Activated CD4-positive, alpha-beta T cell treated with anti-CD3 and anti-CD28 coated beads, Interleukin-2, amount 10 ng/mL, durations not matched to agents 24 days and 14 days (primary cell): ENCODE measurements around the gene ZBTB7A. TPM values are rescaled to one million over a fixed set of nuclear protein-coding genes. Genes with fewer than 3 reads are reported as not detected.
"Not testable (repeated sequence)": the region's sequence is repeated elsewhere in the genome, so short reads cannot be mapped to it uniquely, and the experiment has no call there.

ENCODE experiments used
- DNase-seq: peaks from one replicate; pipeline ENCODE4 v3.0.0; 2022
- H3K27ac Mint-ChIP-seq: one replicate; pipeline ENCODE4 v1.8.0; 2022; ENCODE audit warnings: mild to moderate bottlenecking, mixed read lengths
- H3K27me3 Mint-ChIP-seq: one replicate; pipeline ENCODE4 v1.8.0; 2022; ENCODE audit warnings: mixed read lengths
- H3K36me3 Mint-ChIP-seq: one replicate; pipeline ENCODE4 v1.8.0; 2022; ENCODE audit warnings: low read depth, mild to moderate bottlenecking, mixed read lengths
- H3K4me1 Mint-ChIP-seq: one replicate; pipeline ENCODE4 v1.8.0; 2021; ENCODE audit warnings: mixed read lengths
- H3K4me3 Mint-ChIP-seq: one replicate; pipeline ENCODE4 v1.8.0; 2022; ENCODE audit warnings: mild to moderate bottlenecking, moderate library complexity, mixed read lengths
- H3K9me3 Mint-ChIP-seq: one replicate; pipeline ENCODE4 v1.8.0; 2021; ENCODE audit warnings: mixed read lengths
- intact Hi-C: fragments of 100-400 bp; cut with micrococcal nuclease; formaldehyde crosslinking; loops from one replicate; pipeline ENCODE4 v1.15.1; 2023
- total RNA-seq: library from RNA; stranded (reverse); gene quantifications from 2 replicates; pipeline ENCODE4 v1.2.3, GENCODE V29; 2022

Gene ZBTB7A
- total RNA-seq, 1 donor from 2014 or later, result 39.6 TPM

- intact Hi-C loops, result no loop called here
- no peaks in the 10 kb centered on the region for H3K9me3 Mint-ChIP-seq
- DNase-seq, result no peak
- no peaks in the 10 kb centered on the region for H3K27me3 Mint-ChIP-seq
- H3K4me3 Mint-ChIP-seq, result no peak overlapping the region
- H3K36me3 Mint-ChIP-seq, result peaks cover 10% of the 10 kb centered on the region
- peaks cover 17% of the 10 kb centered on the region for H3K4me1 Mint-ChIP-seq
- H3K27ac Mint-ChIP-seq, result no peak overlapping the region
Measured at GRCh38 chr19:4012092-4012974, 54.4 kb downstream of the ZBTB7A start.

DNA sequence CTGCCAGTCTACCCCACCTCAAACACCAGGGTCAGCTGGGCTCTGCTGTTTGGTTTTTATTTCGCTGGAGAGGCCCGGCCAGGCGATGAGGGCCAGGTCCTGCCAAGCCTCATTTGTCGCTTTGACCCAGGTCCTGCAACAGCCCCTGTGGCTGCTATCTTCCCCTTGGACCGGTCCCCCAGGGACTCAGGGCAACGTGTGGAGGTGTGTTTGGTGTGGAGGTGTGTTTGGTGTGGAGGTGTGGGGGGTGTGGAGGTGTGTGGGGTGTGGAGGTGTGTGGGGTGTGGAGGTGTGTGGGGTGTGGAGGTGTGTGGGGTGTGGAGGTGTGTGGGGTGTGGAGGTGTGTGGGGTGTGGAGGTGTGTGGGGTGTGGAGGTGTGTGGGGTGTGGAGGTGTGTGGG lies 55.3 kb downstream of the ZBTB7A start:
- H3K27me3 Mint-ChIP-seq, H3K27ac Mint-ChIP-seq, intact Hi-C loops, H3K9me3 Mint-ChIP-seq, DNase-seq, H3K4me3 Mint-ChIP-seq: not testable (repeated sequence)
- Mint-ChIP-seq H3K36me3 (peaks cover 10% of the 10 kb centered on the region), H3K4me1 (peaks cover 17% of the 10 kb centered on the region)

GRCh38 chr19:4010808-4011110 lies 55.9 kb downstream of the ZBTB7A start:
- no peak overlapping the region for H3K4me3 Mint-ChIP-seq
- intact Hi-C loops, result no loop called here
- no peaks in the 10 kb centered on the region for H3K27me3 Mint-ChIP-seq
- H3K36me3 Mint-ChIP-seq, result peaks cover 10% of the 10 kb centered on the region
- DNase-seq, result no peak
- H3K27ac Mint-ChIP-seq, result no peak overlapping the region
- no peaks in the 10 kb centered on the region for H3K9me3 Mint-ChIP-seq
- peaks cover 17% of the 10 kb centered on the region for H3K4me1 Mint-ChIP-seq

DNA sequence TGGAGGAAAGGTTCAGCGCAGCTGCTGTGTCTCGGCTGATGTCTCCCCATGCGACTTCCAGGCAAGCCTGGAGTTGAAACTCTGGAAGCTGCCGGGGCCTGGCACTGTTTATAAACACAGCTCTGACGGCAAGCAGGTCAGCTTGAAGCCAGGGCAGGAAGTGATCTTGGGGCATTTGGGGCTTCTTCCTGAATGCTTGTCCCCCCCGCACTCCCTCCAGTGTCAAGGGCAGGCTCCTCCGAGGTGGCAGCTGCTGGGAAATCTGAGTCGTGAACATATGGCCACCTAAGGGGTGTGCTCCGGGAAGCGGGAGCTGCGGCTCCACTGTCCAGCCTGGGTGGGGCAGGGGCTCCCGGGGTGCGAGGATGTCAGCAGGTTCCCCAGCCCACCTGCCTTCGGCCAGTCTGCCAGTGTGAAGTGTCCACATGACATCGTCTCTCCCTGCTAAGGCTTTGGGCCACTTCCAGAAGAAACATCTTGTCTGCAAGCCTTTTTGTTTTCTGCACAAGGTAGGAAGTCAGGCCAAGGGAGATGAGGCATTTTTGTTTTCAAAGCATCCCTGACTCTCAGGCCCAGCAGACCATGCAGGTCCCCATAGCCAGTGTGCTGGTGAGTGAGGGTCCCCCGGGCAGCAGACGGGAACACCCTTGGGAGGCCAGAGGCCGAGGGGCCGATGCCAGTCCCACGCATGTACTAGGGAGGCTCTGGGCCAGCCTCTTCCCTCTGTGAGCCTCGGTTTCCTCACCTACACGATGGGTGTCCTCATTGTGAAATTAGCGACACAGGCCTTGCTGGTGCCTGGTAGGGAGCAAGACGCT lies 56.5 kb downstream of the ZBTB7A start:
- H3K27ac Mint-ChIP-seq, result no peak overlapping the region
- H3K27me3 Mint-ChIP-seq, result no peaks in the 10 kb centered on the region
- no peak for DNase-seq
- H3K36me3 Mint-ChIP-seq, result peaks cover 10% of the 10 kb centered on the region
- H3K4me1 Mint-ChIP-seq, result peaks cover 19% of the 10 kb centered on the region
- H3K4me3 Mint-ChIP-seq, result peak overlapping the region; percentile 10
- intact Hi-C loops, result loop anchor here (5.0 to 10.0 kb wide), 2 partner anchors 105 to 237 kb away; partner anchors contain the start of gene YJU2
- H3K9me3 Mint-ChIP-seq, result no peaks in the 10 kb centered on the region

DNA sequence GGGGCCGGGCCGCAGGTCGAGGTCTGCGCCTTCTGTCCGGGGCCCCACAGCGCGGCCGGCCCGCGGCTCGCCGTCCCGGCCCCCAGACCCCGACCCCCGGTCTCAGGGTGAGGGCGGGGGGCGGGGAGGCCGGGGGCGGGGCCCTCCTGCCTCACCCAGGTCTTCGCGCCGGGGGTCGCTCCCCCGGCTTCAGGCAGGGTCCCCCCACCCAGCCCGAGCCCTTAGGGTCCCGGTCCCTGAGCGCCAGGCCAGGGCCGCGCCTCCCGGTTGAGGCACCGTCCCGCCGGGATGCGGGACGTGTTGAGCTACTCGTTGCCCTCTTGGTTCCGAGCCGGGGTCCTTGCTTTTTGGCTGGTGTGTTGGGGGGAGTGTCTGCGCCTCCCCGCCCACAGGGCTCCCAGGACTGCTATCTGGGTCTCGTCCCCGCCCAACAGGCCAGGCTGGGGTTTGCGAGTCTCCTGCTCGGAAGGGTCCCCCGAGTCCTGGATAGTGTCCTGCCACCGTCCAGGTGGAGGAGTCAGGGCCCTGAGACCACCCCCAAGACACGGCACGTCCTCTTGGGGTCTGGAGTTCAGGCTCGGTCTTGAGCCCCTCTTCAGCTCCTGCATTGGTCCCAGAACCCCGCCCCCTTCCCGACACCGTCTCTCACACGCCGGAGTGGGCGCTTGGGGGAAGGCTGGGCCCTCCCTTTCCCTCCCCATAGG lies 58.7 kb downstream of the ZBTB7A start:
- Mint-ChIP-seq H3K27ac (peak overlapping the region; percentile 84), H3K27me3 (no peaks in the 10 kb centered on the region), H3K9me3 (no peaks in the 10 kb centered on the region), H3K4me3 (peak overlapping the region; percentile 90), H3K4me1 (peaks cover 19% of the 10 kb centered on the region), H3K36me3 (peaks cover 10% of the 10 kb centered on the region)
- peak; percentile 76 for DNase-seq
- intact Hi-C loops, result loop anchor here (1.0 to 10.0 kb wide), 6 partner anchors 18 to 239 kb away; partner anchors contain the start of genes EEF2, YJU2 and ZBTB7A

DNA sequence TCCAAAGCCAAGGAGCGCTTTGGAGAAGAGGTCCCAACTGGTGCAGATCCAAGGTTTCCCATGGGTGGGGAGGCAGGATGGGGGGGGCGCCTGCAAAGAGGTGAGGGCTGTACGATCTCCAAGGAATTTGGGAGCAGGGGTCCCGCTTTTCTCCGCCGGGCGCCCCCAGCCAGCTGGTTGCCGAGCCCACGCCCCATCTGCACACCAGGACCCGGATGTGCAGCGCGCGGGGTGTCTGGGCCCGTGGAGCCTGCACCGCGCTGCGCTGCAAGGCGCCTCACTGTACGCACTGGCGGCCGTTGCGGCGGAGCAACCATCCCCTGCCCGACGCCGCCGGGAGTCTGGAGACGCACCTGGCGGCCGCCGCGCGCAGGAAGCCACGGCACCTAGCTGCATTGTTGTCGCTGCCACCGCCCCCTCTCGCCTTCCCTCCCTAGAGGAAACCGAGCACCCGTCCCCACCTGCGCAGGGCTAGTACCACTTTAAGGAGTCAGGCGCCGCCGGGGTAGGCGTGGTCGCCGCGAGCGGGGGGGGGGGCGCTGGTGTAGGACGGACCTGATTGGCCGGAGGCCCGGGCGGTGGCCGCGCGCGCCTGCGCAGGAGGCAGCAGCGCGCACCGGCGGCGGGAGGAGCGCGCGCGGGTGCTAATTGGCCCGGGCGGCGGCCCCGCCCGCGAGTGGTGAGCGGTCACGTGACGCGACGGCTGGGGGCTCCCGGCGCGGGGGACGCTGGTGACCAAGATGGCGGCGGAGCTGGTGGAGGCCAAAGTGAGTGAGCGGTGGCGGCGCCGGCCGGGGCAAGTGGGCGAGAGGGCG lies 59.5 kb downstream of the ZBTB7A start, which contains the start of gene PIAS4:
TSS of gene PIAS4 (plus strand) at position 716 of the 815 bp plus-strand sequence. CDS start at position 741, 25 bp downstream.
- peak; percentile 98 for DNase-seq
- Mint-ChIP-seq H3K9me3 (no peaks in the 10 kb centered on the region), H3K4me3 (peak within 1 kb of the TSS; percentile 90), H3K27ac (peak within 1 kb of the TSS; percentile 90), H3K36me3 (peaks cover 8% of the 10 kb centered on the region), H3K27me3 (no peaks in the 10 kb centered on the region), H3K4me1 (peaks cover 16% of the 10 kb centered on the region)
- intact Hi-C loops, result loop anchor here (1.0 to 10.0 kb wide), 6 partner anchors 17 to 240 kb away; partner anchors contain the start of genes EEF2, YJU2 and ZBTB7A

GRCh38 chr19:4005436-4005835 lies 61.3 kb downstream of the ZBTB7A start:
- Mint-ChIP-seq H3K4me1 (peaks cover 13% of the 10 kb centered on the region), H3K4me3 (peak overlapping the region; percentile 69)
- DNase-seq, H3K27ac Mint-ChIP-seq, H3K36me3 Mint-ChIP-seq, H3K27me3 Mint-ChIP-seq, H3K9me3 Mint-ChIP-seq: not testable (repeated sequence)
- intact Hi-C loops, result loop anchor here (5.0 to 10.0 kb wide), 2 partner anchors 109 to 242 kb away; partner anchors contain the start of gene YJU2

GRCh38 chr19:4000798-4001197 lies 65.9 kb downstream of the ZBTB7A start:
- not testable (repeated sequence) for H3K27me3 Mint-ChIP-seq, H3K27ac Mint-ChIP-seq, H3K9me3 Mint-ChIP-seq, H3K4me1 Mint-ChIP-seq, H3K36me3 Mint-ChIP-seq, DNase-seq, H3K4me3 Mint-ChIP-seq
- intact Hi-C loops, result loop anchor here (10.0 kb wide), 1 partner anchor 114 kb away; no protein-coding TSS in a partner anchor

- H3K36me3 Mint-ChIP-seq, H3K27me3 Mint-ChIP-seq, H3K9me3 Mint-ChIP-seq, H3K27ac Mint-ChIP-seq, H3K4me1 Mint-ChIP-seq, H3K4me3 Mint-ChIP-seq, DNase-seq, intact Hi-C loops: not testable (repeated sequence)
Measured at GRCh38 chr19:3998667-3999412, 67.9 kb downstream of the ZBTB7A start.

GRCh38 chr19:3995607-3996006 lies 71.1 kb downstream of the ZBTB7A start:
- peaks cover 3% of the 10 kb centered on the region for H3K9me3 Mint-ChIP-seq

More at GRCh38 chr19:3995607-3996006, 71.1 kb downstream of the ZBTB7A start:
- no peaks in the 10 kb centered on the region for H3K36me3 Mint-ChIP-seq
- no peaks in the 10 kb centered on the region for H3K27me3 Mint-ChIP-seq
- no peak for DNase-seq
- no peak overlapping the region for H3K4me3 Mint-ChIP-seq
- intact Hi-C loops, result no loop called here
- peaks cover 6% of the 10 kb centered on the region for H3K4me1 Mint-ChIP-seq
- no peak overlapping the region for H3K27ac Mint-ChIP-seq
